OCI-LY3 (cell line): Measurements from ENCODE around the gene SPNS2.

ENCODE experiments used
- H2AFZ ChIP-seq: fragments of 200-600, 300-600 bp; shearing (Covaris generic); 2 replicates; pipeline ENCODE4 v1.6.0; 2014; ENCODE audit warnings: antibody characterized with exemption, low read depth, low read length
- H3K27ac ChIP-seq: fragments of 200-600, 300-600 bp; sonication (generic); 2 replicates; pipeline ENCODE4 v1.5.1; 2014; ENCODE audit warnings: mild to moderate bottlenecking, low read length, moderate library complexity, mixed read lengths
- H3K27me3 ChIP-seq: fragments of 200-600, 300-600 bp; sonication (generic); 2 replicates; pipeline ENCODE4 v1.6.1; 2014; ENCODE audit warnings: low read depth, low read length, mixed read lengths
- H3K36me3 ChIP-seq: fragments of 200-600, 300-600 bp; sonication (generic); replicated peaks from 2 replicates; pipeline ENCODE3; 2014; ENCODE audit warnings: low read depth, low read length, mixed read lengths
- H3K4me1 ChIP-seq: fragments of 300-600, 200-600 bp; sonication (generic); 2 replicates; pipeline ENCODE4 v1.6.1; 2014; ENCODE audit warnings: low read length, mixed read lengths
- H3K4me2 ChIP-seq: fragments of 200-600, 300-600 bp; sonication (generic); 2 replicates; pipeline ENCODE4 v1.6.1; 2014; ENCODE audit warnings: low read length, mixed read lengths
- H3K4me3 ChIP-seq: fragments of 300-600, 200-600 bp; sonication (generic); 2 replicates; pipeline ENCODE4 v1.5.1; 2014; ENCODE audit warnings: antibody characterized with exemption, mild to moderate bottlenecking, low read length, moderate library complexity
- H3K79me2 ChIP-seq: fragments of 300-600, 200-600 bp; shearing (Covaris generic); 2 replicates; pipeline ENCODE4 v1.6.1; 2014; ENCODE audit warnings: mild to moderate bottlenecking, low read length, mixed read lengths
- H3K9ac ChIP-seq: fragments of 300-600, 200-600 bp; shearing (Covaris generic); 2 replicates; pipeline ENCODE4 v1.6.0; 2014; ENCODE audit warnings: mild to moderate bottlenecking, low read length, moderate library complexity
- H3K9me3 ChIP-seq: fragments of 200-600, 300-600 bp; shearing (Covaris generic); 2 replicates; pipeline ENCODE4 v1.6.1; 2014; ENCODE audit warnings: low read length, mixed read lengths; ENCODE audit not compliant: insufficient read depth
- H4K20me1 ChIP-seq: fragments of 200-600, 300-600 bp; sonication (generic); 2 replicates; pipeline ENCODE4 v1.6.1; 2016; ENCODE audit warnings: low read length, mixed read lengths; ENCODE audit not compliant: insufficient read depth
- CTCF ChIP-seq: fragments of 200-600, 300-600 bp; sonication (generic); IDR thresholded peaks from 2 replicates; pipeline ENCODE4 v1.5.1; 2014; ENCODE audit warnings: antibody characterized with exemption, low read length, low read depth
- EZH2phosphoT487 ChIP-seq: fragments of 200-600 bp; shearing (Covaris generic); IDR thresholded peaks from 2 replicates; pipeline ENCODE4 v1.6.1; 2018; ENCODE audit warnings: antibody characterized with exemption, mixed run types, low read depth

Gene SPNS2

GRCh38 chr17:4579678-4580077 is 81.0 kb downstream of the SPNS2 start:
- Histone ChIP-seq H3K79me2 (no peaks in the 10 kb centered on the region), H3K9ac (no peak overlapping the region), H2AFZ (no peak overlapping the region), H3K27me3 (no peaks in the 10 kb centered on the region), H3K4me3 (no peak overlapping the region), H3K4me1 (no peaks in the 10 kb centered on the region), H4K20me1 (no peaks in the 10 kb centered on the region), H3K36me3 (no peaks in the 10 kb centered on the region), H3K27ac (no peak overlapping the region), H3K4me2 (no peak overlapping the region), H3K9me3 (no peaks in the 10 kb centered on the region)
- TF ChIP-seq CTCF (no peak), EZH2phosphoT487 (no peak)

- no peaks in the 10 kb centered on the region for H3K79me2 ChIP-seq
- H3K4me3 ChIP-seq: no peak overlapping the region
- H3K27ac ChIP-seq: no peak overlapping the region
- no peaks in the 10 kb centered on the region for H3K36me3 ChIP-seq
- no peaks in the 10 kb centered on the region for H3K4me1 ChIP-seq
- H2AFZ ChIP-seq: no peak overlapping the region
- H3K9ac ChIP-seq: no peak overlapping the region
- no peaks in the 10 kb centered on the region for H4K20me1 ChIP-seq
- no peaks in the 10 kb centered on the region for H3K27me3 ChIP-seq
- H3K4me2 ChIP-seq: no peak overlapping the region
- TF ChIP-seq CTCF (no peak), EZH2phosphoT487 (no peak)
- no peaks in the 10 kb centered on the region for H3K9me3 ChIP-seq
Measured at GRCh38 chr17:4580291-4580690, 81.6 kb downstream of the SPNS2 start.

- Histone ChIP-seq H3K79me2 (no peaks in the 10 kb centered on the region), H3K4me1 (no peaks in the 10 kb centered on the region), H3K9ac (no peak overlapping the region), H2AFZ (no peak overlapping the region), H3K9me3 (no peaks in the 10 kb centered on the region), H4K20me1 (no peaks in the 10 kb centered on the region), H3K36me3 (no peaks in the 10 kb centered on the region), H3K4me3 (no peak overlapping the region), H3K4me2 (no peak overlapping the region), H3K27ac (no peak overlapping the region), H3K27me3 (no peaks in the 10 kb centered on the region)
- TF ChIP-seq CTCF (no peak), EZH2phosphoT487 (no peak)
Measured at GRCh38 chr17:4582101-4582501, 83.4 kb downstream of the SPNS2 start.

GRCh38 chr17:4582691-4583090 is 84.0 kb downstream of the SPNS2 start:
- Histone ChIP-seq H3K27me3 (no peaks in the 10 kb centered on the region), H3K36me3 (no peaks in the 10 kb centered on the region)
- TF ChIP-seq CTCF (no peak), EZH2phosphoT487 (no peak)

More at GRCh38 chr17:4582691-4583090, 84.0 kb downstream of the SPNS2 start:
- Histone ChIP-seq H4K20me1 (no peaks in the 10 kb centered on the region), H2AFZ (no peak overlapping the region), H3K4me3 (no peak overlapping the region), H3K79me2 (no peaks in the 10 kb centered on the region), H3K9me3 (no peaks in the 10 kb centered on the region), H3K27ac (no peak overlapping the region), H3K4me2 (no peak overlapping the region), H3K9ac (no peak overlapping the region), H3K4me1 (no peaks in the 10 kb centered on the region)
